ENCODE measurements around the gene OXSR1. TPM values are rescaled to one million over a fixed set of nuclear protein-coding genes. Genes with fewer than 3 reads are reported as not detected.

OXSR1 gene
- total RNA-seq, 2 experiments from 2014 or later: 61.2 to 63.6 TPM

- POLR2A ChIA-PET: interaction anchor here (0.6 to 5.0 kb wide), 2 partner anchors 27 to 85 kb away, joined by 4 to 86 read pairs; partner anchors contain the start of gene OXSR1
Measured at GRCh38 chr3:38138349-38139190, 26.8 kb upstream of the OXSR1 start, which contains the start of gene MYD88. MYD88 (plus strand) TSS chr3:38138661; CDS start chr3:38138701, 40 bp downstream.

GRCh38 chr3:38139191-38139590 lies 26.1 kb upstream of the OXSR1 start:
- ChIA-PET CTCF (interaction anchor here (0.9 kb wide), 1 partner anchor 15 kb away, joined by 3 read pairs; no protein-coding TSS in a partner anchor), POLR2A (interaction anchor here (0.6 to 5.0 kb wide), 2 partner anchors 26 to 84 kb away, joined by 4 to 86 read pairs; partner anchors contain the start of gene OXSR1)

More at GRCh38 chr3:38138349-38139190, 26.8 kb upstream of the OXSR1 start, which contains the start of gene MYD88:
- CTCF ChIA-PET: interaction anchor here (0.9 to 2.5 kb wide), 2 partner anchors 15 to 26 kb away, joined by 3 to 13 read pairs; partner anchors contain the start of gene OXSR1

GRCh38 chr3:38139652-38140051 lies 25.7 kb upstream of the OXSR1 start:
- ChIA-PET POLR2A (interaction anchor here (0.6 to 5.0 kb wide), 2 partner anchors 26 to 83 kb away, joined by 4 to 86 read pairs; partner anchors contain the start of gene OXSR1), CTCF (interaction anchor here (0.9 to 1.7 kb wide), 2 partner anchors 14 to 25 kb away, joined by 3 to 6 read pairs; partner anchors contain the start of gene OXSR1)

GRCh38 chr3:38140326-38141172 lies 24.8 kb upstream of the OXSR1 start:
- POLR2A ChIA-PET: interaction anchor here (5.0 kb wide), 1 partner anchor 25 kb away, joined by 86 read pairs; the partner anchor contains the start of gene OXSR1
- CTCF ChIA-PET: interaction anchor here (1.7 kb wide), 1 partner anchor 24 kb away, joined by 6 read pairs; the partner anchor contains the start of gene OXSR1

GRCh38 chr3:38141173-38141951 lies 24.0 kb upstream of the OXSR1 start:
- POLR2A ChIA-PET: interaction anchor here (0.7 kb wide), 1 partner anchor 205 kb away, joined by 3 read pairs; the partner anchor contains the start of gene XYLB
- CTCF ChIA-PET: interaction anchor here (1.7 kb wide), 1 partner anchor 23 kb away, joined by 6 read pairs; the partner anchor contains the start of gene OXSR1

GRCh38 chr3:38141952-38142273 lies 23.4 kb upstream of the OXSR1 start:
- CTCF ChIA-PET: no interaction called here
- POLR2A ChIA-PET: interaction anchor here (0.7 kb wide), 1 partner anchor 204 kb away, joined by 3 read pairs; the partner anchor contains the start of gene XYLB

GRCh38 chr3:38142959-38143358 lies 22.4 kb upstream of the OXSR1 start:
- CTCF ChIA-PET: interaction anchor here (1.0 kb wide), 1 partner anchor 204 kb away, joined by 3 read pairs; the partner anchor contains the start of gene XYLB
- POLR2A ChIA-PET: no interaction called here

DNA sequence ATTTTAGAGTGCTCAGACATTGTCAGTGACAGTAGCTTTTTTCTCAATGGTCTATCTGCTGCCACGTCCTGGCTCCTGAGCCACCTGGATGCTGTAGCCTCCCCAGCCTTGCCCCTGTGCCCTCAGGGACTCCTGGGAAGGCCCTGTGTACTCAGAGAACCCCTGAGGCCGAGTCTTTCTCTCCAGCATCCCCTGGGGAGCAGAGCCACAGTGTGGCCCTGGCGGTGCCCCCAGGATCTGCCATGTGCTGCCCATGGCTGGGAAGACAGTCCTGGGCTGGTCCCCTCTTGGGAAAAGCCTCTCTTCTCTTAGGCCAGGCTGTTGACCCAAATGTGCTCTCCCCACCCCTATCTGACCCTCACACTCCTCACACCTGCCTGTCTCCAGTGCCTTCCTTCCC lies 21.8 kb upstream of the OXSR1 start:
- ChIA-PET POLR2A (no interaction called here), CTCF (no interaction called here)

- ChIA-PET POLR2A (no interaction called here), CTCF (no interaction called here)
Measured at GRCh38 chr3:38146504-38146903, 18.8 kb upstream of the OXSR1 start.

DNA sequence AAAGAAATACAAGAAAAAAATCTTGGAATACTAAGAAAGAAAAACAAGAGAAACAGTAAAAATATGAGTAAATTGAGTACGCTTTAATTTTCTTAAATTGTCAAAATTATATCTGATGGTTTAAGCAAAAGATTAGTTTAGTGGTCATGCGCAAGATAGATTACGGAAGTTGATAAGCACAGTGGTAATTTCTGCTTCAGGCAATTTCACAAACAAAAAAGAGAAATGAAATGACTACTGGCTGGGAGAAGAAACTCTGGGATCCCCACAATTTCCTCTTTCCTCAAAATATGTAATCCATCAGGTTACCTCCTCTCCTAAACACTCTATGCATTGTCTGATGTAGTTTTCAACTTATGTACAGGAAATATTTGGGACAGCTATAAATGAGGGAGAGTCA lies 17.9 kb upstream of the OXSR1 start:
- POLR2A ChIA-PET: no interaction called here
- CTCF ChIA-PET: no interaction called here

DNA sequence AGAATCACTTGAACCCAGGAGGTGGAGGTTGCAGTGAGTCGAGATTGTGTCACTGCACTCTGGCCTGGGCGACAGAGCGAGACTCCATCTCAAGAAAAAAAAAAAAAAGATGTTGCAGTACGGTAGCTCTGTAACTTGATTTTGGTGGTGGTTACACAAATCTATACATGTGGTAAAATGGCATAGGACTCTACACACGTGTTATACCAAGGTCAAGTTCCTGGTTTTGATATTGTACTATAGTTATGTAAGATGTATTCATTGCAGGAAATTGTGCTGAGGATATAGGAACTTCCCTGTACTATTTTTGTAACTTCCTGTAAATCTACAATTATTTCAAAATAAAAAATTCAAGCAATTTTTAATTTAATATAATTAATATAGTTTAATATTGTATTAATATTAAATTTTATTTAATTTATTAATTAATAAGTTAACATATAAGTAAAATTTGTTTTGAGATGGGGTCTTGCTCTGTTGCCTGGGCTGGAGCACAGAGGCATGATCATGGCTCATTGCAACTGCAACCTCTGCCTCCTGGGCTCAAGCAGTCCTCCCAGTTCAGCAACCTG lies 16.9 kb upstream of the OXSR1 start:
- ChIA-PET POLR2A (no interaction called here), CTCF (interaction anchor here (0.7 kb wide), 1 partner anchor 151 kb away, joined by 3 read pairs; no protein-coding TSS in a partner anchor)

DNA sequence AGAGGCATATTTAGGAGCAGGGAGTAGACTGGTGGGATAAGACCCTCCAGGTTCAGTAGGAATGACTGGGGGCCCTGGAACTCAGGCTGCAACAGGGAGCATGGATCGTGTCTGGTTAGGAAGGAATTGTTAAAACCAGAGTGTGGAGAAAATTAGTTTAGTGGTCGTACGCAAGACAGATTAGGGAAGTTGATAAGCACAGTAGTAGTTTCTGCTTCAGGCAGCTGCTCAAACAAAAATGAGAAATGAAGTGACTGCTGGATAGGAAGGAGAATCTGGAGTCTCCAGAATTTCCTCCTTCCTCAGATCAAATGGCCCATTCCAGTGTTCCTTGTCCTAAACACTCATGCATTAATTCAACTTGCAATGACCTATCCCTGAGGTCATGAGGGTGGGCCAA lies 15.6 kb upstream of the OXSR1 start:
- POLR2A ChIA-PET: no interaction called here
- CTCF ChIA-PET: no interaction called here

GRCh38 chr3:38150780-38151528 lies 14.4 kb upstream of the OXSR1 start:
- ChIA-PET POLR2A (no interaction called here), CTCF (interaction anchor here (0.7 kb wide), 1 partner anchor 1260 kb away, joined by 3 read pairs; no protein-coding TSS in a partner anchor)

DNA sequence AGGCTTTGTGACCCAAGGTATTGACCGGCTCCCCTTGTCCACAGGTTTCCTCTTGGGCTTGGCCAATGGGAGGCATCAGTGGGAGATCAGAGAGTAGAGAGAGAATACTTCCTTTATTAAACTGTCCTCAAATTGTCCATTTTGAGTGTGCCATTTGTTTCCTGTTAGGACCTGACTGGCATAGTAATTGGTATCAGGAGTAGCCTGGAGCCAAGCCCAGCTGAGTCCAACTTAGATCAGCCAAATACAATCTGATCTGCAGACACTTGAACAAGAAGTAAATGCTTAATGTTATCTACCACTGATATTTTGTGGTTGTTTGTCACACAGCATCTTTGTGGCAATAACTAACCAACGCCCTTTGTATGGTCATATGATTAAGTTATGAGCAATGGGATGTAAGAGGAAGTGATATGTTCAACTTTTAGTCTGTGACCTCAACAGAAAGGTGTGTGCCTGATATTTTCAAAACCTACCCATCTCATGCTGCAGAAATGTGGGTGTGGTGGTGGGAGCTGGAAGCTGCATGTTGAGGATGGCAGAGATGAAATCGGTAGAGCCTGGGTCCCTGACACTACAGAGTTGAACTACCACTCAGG lies 13.6 kb upstream of the OXSR1 start:
- ChIA-PET POLR2A (no interaction called here), CTCF (no interaction called here)

DNA sequence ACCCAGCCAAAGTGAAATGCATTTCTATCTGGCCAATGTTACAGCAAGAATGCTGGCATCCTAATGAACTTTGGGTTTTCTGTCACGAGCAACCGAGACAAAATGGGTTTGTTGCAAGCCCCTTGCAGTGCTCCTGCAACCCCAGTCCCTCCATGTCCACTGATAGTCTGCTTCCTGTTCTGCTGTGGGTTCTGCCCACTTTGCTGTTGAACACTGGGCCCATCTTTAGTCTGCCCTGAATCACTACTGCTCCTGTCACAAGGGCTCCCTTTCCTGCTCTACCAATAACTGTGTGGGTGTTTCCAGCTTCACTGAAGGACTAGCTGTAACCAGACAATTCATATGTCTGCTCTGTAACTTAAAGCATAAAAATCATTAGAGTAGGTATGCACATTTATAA lies 12.7 kb upstream of the OXSR1 start:
- POLR2A ChIA-PET: interaction anchor here (0.6 to 2.8 kb wide), 2 partner anchors 11 to 12 kb away, joined by 3 to 12 read pairs; partner anchors contain the start of gene OXSR1
- CTCF ChIA-PET: interaction anchor here (2.6 kb wide), 1 partner anchor 12 kb away, joined by 8 read pairs; the partner anchor contains the start of gene OXSR1

DNA sequence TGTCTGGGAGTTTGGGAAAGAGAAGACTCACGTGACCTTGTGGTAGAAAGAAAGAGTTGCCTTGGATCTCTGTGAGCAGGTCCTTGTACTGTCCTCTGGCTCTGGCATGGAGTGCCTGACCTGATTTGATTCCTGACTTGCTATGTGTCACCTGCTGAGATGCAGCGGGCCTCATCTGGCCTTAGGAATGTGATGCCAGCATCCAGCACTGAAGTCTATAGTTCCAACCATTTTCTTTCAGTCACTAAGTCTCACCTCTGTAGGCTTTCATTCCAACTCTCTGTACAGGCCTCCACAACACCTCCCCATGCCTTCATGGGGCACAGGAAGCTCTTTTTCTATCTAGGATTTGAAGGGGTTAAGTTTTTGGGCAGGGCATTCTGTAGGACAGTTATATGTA lies 12.1 kb upstream of the OXSR1 start:
- POLR2A ChIA-PET: interaction anchor here (2.8 kb wide), 1 partner anchor 12 kb away, joined by 12 read pairs; the partner anchor contains the start of gene OXSR1
- CTCF ChIA-PET: interaction anchor here (1.3 to 2.6 kb wide), 2 partner anchors 12 to 14 kb away, joined by 3 to 8 read pairs; partner anchors contain the start of gene OXSR1

DNA sequence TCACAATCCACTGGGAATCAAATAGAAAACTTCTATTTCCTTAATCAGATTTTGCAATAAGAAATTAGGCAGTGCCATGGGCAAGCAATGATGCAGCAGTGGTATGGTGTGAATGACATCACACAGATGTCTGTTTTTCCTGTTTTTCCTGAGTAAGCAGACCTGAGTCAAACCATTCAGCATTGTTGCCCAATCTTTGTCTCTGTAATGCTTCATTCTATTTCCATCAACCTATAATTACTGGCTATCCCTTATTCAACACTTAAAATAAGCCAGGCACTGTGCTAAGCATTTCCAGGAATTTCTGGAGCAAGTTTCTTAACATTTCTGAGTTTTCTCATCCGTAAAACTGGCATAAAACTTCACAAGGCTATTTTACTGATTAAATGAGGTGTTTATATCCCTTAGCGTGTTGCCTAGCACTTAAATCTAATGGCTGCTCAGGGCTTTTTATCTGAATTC lies 11.3 kb upstream of the OXSR1 start:
- CTCF ChIA-PET: interaction anchor here (0.5 to 2.6 kb wide), 4 partner anchors 8 to 272 kb away, joined by 3 to 8 read pairs (median 3); partner anchors contain the start of gene OXSR1
- POLR2A ChIA-PET: interaction anchor here (2.8 kb wide), 1 partner anchor 11 kb away, joined by 12 read pairs; the partner anchor contains the start of gene OXSR1

Data from activated CD8-positive, alpha-beta memory T cell treated with anti-CD3 and anti-CD28 coated beads for 36 hours (primary cell).